Prostate gland (tissue), 2 donors: ENCODE measurements around the gene PXT1.
"Not testable (repeated sequence)": the region's sequence is repeated elsewhere in the genome, so short reads cannot be mapped to it uniquely, and the experiment has no call there.

Experiments used
- CTCF ChIP-seq, 4 experiments: fragments of 200-600 bp in 2 of 4; fragments of 450-650 bp in 2 of 4; sonication (generic) in 2 of 4; IDR thresholded peaks; 1 replicate in 3 of 4; 2 replicates in 1 of 4; pipeline ENCODE4 v1.5.1; 2016 to 2019; ENCODE audit warnings: antibody characterized with exemption in 4 of 4, mild to moderate bottlenecking in 2 of 4, moderate library complexity in 2 of 4
- POLR2A ChIP-seq: fragments of 450-650 bp; IDR thresholded peaks from one replicate; pipeline ENCODE4 v1.6.1; 2016; ENCODE audit warnings: antibody characterized with exemption, mild to moderate bottlenecking
- POLR2AphosphoS5 ChIP-seq: sonication (generic); formaldehyde crosslinking; IDR thresholded peaks from one replicate; pipeline ENCODE4 v1.6.1; 2017; ENCODE audit warnings: antibody characterized with exemption

- not testable (repeated sequence) for TF ChIP-seq POLR2AphosphoS5; POLR2A; CTCF (IDR thresholded peaks at IDR 0.05)
Observed at GRCh38 chr6:36409718-36410117, 32.9 kb downstream of the PXT1 start.
